HG02763 (cell line): Measurements from ENCODE around the gene SAP25.
A peak's percentile ranks its signal among the peaks of the same experiment; 100 is the strongest.
"Not testable (repeated sequence)": the region's sequence is repeated elsewhere in the genome, so short reads cannot be mapped to it uniquely, and the experiment has no call there.

Source experiments
- ATAC-seq: cut with Tn5 transposase; IDR thresholded peaks from one replicate; pipeline ENCODE4 v1.9.1; 2021; ENCODE audit warnings: mild to moderate bottlenecking, moderate library complexity; ENCODE audit not compliant: unreplicated experiment

Gene SAP25

DNA sequence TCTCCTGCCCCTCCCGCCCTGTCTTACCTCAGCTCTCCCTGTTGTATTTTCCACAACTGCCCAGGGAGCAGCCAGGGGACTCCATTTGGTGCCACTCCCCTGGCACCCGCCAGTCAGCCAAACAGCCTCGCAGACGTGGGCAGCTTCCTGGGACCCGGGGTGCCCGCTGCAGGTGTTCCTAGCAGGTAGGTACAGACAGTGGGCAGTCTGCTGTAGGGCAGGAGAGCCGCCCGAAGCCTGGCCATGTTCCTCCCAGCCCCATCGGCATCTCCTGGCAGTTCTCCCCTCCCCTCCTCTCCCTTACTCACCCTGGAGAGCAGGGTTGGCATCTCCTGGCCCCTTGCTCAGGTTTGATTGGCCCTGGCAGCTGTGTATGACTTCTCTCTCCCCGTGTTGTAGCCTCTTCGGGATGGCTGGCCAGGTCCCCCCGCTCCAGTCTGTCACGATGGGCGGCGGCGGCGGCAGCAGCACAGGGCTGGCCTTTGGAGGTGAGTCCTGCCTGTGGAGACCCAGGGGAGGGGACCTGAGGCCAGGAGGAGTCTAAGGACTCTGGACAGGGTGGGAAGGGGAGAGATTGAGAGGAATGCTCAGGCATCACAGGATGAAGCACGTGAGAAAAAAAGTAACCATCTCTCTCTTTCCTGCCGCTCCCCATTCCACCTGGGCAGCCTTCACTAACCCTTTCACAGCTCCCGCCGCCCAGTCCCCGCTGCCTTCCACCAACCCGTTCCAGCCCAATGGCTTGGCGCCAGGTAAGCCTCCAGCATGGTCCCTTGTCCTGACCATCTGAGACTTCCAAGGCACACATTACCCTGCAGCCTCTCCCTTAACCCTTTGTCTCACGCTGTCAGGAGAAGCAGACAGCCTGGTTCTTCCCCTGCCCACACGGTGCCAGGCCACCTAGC, 11.3 kb downstream of the SAP25 start:
- ATAC-seq: no peak

DNA sequence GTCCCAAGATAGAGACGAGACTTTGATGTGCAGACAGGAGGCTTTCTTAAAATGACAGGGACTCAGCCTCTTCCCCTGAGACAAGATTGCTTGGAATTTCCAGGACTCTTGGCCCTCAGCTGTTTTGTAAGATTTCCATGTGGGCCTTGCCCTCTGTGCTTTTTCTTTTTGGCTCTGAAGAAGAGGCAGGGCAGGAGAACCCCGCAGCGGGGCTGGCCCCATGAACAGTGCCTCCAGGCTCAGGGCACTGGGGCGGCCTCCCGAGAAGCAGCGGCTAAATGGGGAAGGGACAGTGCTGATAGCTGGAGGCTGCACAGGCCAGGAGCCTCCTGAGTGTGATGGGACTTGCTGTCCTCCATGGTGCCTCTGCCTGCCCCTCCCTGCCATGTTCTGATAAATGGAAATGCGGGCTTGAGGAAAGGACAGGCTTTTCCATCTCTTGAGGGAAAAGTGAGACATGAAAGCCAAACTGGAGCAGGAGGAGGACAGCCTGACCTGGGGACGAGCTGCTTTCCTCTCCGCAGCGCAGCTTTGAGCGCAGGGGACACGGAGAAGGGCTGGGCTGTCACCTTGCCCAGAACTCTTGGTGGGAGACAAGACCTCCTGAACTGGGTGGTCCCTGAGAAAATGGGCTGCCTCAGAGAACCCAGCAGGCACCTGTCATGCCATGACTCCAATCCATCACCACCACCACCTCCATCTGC, 12.1 kb downstream of the SAP25 start:
- no peak for ATAC-seq

DNA sequence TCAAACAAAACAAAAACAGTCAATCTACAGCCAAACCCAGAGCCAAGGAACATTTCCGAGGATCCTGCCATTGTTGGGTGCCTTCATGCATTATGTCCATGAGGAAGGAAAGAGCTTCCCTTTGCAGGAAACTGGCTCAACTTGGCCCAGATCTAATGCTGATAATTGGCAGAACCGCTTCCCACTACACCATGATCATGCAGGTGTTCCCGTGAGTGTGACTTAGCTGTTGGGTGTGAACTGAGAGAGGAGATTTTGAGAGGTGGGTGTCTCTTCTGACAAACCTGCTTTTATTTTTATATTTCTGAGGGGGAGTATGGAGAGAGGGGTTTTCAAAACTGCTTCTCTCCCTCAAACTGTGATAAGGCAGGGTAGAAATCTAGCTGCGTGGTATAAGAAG, 14.6 kb downstream of the SAP25 start:
- ATAC-seq: no peak

GRCh38 chr7:100556541-100556940, 17.2 kb downstream of the SAP25 start:
- no peak for ATAC-seq

DNA sequence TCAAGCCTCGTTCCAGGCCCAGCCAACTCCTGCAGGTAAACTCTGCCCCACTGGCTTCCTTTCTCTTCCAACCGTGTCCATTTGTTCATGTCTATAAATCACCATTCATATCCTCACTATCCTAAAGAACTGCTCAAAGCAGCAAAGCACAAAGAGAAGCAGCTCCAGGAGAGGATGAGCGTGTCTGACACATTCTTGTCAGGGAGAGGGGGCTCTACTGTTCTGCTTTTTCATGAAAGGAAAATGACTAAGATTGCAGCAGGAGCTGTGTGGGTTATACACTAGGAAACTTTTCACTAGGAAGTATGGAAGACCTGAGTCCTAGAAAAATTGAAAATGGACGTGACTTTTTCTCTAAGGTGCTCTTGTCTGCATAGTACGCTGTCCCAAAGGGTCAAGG, 18.0 kb downstream of the SAP25 start:
- no peak for ATAC-seq

GRCh38 chr7:100553032-100553431, 20.7 kb downstream of the SAP25 start:
- no peak for ATAC-seq

GRCh38 chr7:100552532-100552931, 21.2 kb downstream of the SAP25 start:
- no peak for ATAC-seq

DNA sequence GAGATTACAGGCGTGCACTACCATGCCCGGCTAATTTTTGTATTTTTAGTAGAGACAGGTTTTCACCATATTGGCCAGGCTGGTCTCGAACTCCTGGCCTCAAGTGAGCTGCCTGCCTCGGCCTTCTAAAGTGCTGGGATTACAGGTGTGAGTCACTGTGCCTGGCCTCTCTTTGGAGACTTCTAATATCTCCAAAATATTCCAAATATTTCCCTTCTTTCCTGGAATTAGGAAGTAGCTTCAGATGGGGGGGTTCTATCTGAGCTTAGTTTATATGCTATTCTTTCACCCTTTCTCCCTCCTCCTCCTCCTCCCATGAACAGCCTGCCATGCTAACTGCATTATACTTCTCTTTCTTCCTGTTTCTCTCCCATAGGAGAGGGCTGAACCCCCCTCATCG, 25.3 kb downstream of the SAP25 start:
- not testable (repeated sequence) for ATAC-seq

- ATAC-seq: no peak
Measured at GRCh38 chr7:100547872-100548271, 25.8 kb downstream of the SAP25 start.

DNA sequence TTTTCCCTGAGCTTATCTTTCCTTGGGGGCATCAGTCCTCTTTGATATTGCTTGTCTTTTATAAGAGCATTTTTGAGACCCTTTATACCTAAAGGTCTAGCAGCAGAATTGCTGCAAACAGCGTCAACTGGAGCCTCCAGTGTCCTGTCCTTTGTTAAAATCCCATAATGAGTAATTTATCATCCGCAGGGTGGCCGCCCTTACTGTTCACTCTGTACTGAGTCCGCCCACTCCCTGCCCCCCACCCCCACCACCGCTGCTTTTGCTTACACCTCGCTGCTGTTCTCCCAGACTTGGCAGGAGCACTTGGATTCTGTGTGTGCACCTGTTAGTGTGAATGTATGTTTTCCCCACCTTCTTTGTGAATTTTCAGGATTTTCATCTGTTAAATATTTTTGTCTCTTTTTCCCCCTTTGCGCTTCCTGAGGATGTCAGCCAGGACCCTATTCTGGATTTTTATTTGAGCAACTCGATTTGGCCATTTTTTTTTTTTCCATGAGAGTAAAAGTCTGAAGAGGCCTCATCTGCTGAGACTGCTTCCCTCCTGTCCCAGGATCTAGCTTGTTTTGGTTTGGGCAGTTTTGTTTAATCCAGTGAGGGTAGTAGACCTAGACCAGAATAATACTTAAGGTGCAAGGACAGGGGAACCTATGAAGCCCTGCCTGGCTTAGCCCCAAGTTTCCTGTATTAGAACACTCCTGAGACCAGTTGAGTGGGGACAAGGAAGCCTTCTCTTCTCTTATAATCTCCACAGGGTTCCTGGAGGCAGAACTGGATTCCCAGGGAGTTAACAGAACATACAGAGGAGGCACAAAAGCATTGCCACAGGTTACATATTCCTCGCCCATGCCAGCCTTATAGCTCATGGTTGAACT, 26.5 kb downstream of the SAP25 start:
- ATAC-seq: no peak

GRCh38 chr7:100546129-100546925, 27.4 kb downstream of the SAP25 start:
- ATAC-seq: peak; percentile 39

- ATAC-seq: peak; percentile 37
Measured at GRCh38 chr7:100545360-100546128, 28.2 kb downstream of the SAP25 start.

DNA sequence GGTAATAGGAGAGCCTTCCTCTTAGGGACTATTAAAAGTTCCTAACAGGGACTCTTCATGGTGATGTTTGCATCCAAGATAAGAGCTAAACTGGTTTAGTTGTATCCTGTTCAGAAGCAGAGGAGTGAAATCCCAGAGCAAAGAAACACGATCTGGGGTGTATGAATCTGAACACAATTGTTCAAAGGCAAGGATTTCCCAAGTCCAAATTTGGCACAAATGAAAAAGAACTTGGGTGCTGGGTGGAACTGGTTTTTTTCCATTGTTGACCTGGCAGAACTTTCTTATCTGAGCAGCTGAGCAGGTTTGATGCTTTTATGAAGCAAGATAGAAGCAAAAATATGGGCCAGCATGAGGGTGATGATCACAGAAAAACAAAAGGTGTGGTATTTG, 28.7 kb downstream of the SAP25 start:
- ATAC-seq: no peak

DNA sequence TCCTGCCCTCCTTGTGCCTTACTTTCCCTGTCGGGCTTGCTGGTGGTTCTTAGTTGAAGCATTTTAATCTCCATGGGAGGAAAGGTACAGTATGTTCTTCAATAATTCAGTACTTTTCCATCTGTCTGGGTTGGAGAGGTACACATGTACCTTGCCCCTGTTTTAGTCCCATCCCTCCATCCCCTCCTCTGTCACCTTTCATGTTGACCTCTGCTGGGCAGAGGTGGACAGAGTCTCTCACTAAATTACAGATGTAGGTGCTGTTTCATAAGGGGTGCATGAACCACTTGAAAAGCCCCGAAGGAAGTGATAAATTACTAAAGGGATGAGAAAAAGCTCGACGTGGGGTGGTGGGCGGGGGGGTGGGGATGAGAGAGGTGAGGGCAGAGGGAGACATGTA, 29.3 kb downstream of the SAP25 start:
- ATAC-seq: no peak

- ATAC-seq: no peak
Measured at GRCh38 chr7:100543586-100543985, 30.1 kb downstream of the SAP25 start.

GRCh38 chr7:100541309-100541708, 32.4 kb downstream of the SAP25 start:
- not testable (repeated sequence) for ATAC-seq

DNA sequence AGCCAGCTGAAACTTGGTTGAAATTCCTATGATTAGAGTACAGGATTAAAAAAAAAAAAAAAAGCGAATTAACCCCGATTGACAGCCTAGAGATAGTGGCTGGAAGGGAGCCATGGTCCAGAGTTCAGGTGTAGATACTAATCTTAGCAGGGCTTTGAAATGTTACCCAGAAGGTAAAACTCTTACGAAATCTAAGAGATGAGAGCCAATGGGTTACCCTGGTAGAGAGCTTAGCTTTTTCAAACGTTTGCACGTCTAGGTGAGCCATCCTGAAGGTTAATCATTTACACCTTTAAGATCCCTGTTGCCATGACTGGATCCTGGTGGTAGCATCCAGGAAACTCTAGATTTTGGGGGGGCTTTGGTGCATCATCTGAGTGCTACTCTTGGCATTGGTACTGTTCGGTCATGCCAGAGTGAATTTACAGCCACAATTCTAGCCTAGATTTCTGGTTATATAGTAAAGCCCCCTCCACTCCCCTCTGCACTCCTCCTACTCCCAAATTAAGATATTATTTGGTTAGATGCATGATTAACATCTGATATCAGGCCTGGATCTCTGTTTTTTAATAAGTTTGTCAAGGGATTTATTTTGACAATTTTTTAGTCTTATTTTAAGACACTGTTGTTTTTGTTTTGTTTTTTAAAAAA, 33.5 kb downstream of the SAP25 start:
- ATAC-seq: no peak

- ATAC-seq: no peak
Measured at GRCh38 chr7:100539436-100540006, 34.2 kb downstream of the SAP25 start.
